Pancreas (tissue), 10 donors: ENCODE results near the gene MRPS30. TPM values are rescaled to one million over a fixed set of nuclear protein-coding genes. Genes with fewer than 3 reads are reported as not detected.

ENCODE experiments used
- ATAC-seq, 4 donors: fragments of 200-7000 bp; cut with Tn5 transposase; one replicate each; pipeline versions ENCODE4 v1.8.0 to v1.9.1; 2020; ENCODE audit warnings: mild to moderate bottlenecking in 4 of 4, moderate library complexity in 4 of 4
- DNase-seq, 6 donors: peaks; one replicate each; pipeline ENCODE4 v3.0.0-alpha.2; 2020
- FAIRE-seq: peaks from 2 replicates; lab custom pipeline; 2012; peaks lifted over from hg19 to GRCh38; lab: Jason Lieb, UNC
- H3K27ac ChIP-seq, 4 donors: fragments of 200-600 bp; sonication (generic); 1 replicate in 3 of 4; 2 replicates in 1 of 4; pipeline versions ENCODE4 v1.5.0 to v1.8.0; 2020
- H3K27me3 ChIP-seq, 4 donors: fragments of 200-600 bp; one replicate each; pipeline ENCODE4 v1.8.0; 2021
- H3K36me3 ChIP-seq, 3 donors: fragments of 200-600 bp; sonication (generic) in 1 of 3; one replicate each; pipeline versions ENCODE4 v1.5.0 to v1.8.0; 2020 to 2021
- H3K4me1 ChIP-seq, 3 donors: fragments of 200-600 bp; one replicate each; pipeline ENCODE4 v1.8.0; 2021
- H3K4me3 ChIP-seq, 4 donors: fragments of 200-600 bp; sonication (generic) in 2 of 4; one replicate each; pipeline versions ENCODE4 v1.5.0 to v1.8.0; 2020 to 2021
- H3K9me3 ChIP-seq, 4 donors: fragments of 200-600 bp; one replicate each; pipeline ENCODE4 v1.8.0; 2021
- WGBS, 2 donors: extraction: QIAGEN DNeasy Blood & Tissue Kit; methylation state at CpG; one replicate each; pipeline ENCODE4 v1.1.7; 2013; 5-methylcytosine and 5-hydroxymethylcytosine counted together
- intact Hi-C, 3 donors: fragments of 100-400 bp; cut with DNase I; formaldehyde crosslinking; loops; one replicate each; pipeline versions ENCODE4 v1.11.1 to v1.14.2; 2022
- polyA plus RNA-seq, 2 donors: library from polyadenylated mRNA; stranded (reverse); fragments of 200-250 nt; gene quantifications; one replicate each; pipeline ENCODE4 v1.2.3, GENCODE V29; 2013
- total RNA-seq, 6 donors: library from RNA; stranded (reverse); fragmentation: NEBNext Ultra II Directional in 4 of 6; extraction: Animal tissue kit (Norgen Biotek cat#: 25700) in 4 of 6; gene quantifications; one replicate each; pipeline versions ENCODE4 v1.2.1 to v1.2.4, GENCODE V29; 2021 to 2023
- TF ChIP-seq, protein P1 (sequence below), 4 donors: fragments of 200-600 bp; sonication (generic) in 3 of 4; IDR thresholded peaks; one replicate each; pipeline versions ENCODE4 v1.5.0 to v1.8.0; 2021; ENCODE audit warnings: antibody characterized with exemption in 4 of 4
- donor health status: healthy with polysubstance abuse.
- donor health status: DM: no; HTN: no; CAD: no; lungs with moderate emphysema.
- donor health status: DM: no; HTN: no; CAD: no.
- donor health status: control.
- donor health status: control.
- donor health status: Bipolar disorder and iron deficiency.
- donor health status: DM: yes; HTN: yes; CAD: no.
- donor health status: DM: no; HTN: no; CAD: no.
- donor health status: DM: no; HTN: no; CAD: no.
- donor health status: DM: yes; HTN: yes; CAD: no.

MRPS30 gene
- total and polyA plus RNA-seq, 8 donors = 9.8 to 24.7 (median 17.1) TPM

GRCh38 chr5:44794371-44794770 lies 14.4 kb upstream of the MRPS30 start:
- 93 to 94% methylated on average over 1 of the region's 1 CpG for WGBS, 2 donors
- FAIRE-seq (no peak), ATAC-seq (no peak), DNase-seq (no peak)
- no peak overlapping the region for H3K4me3 ChIP-seq
- intact Hi-C loops = no loop called here
- TF ChIP-seq, protein P1, sequence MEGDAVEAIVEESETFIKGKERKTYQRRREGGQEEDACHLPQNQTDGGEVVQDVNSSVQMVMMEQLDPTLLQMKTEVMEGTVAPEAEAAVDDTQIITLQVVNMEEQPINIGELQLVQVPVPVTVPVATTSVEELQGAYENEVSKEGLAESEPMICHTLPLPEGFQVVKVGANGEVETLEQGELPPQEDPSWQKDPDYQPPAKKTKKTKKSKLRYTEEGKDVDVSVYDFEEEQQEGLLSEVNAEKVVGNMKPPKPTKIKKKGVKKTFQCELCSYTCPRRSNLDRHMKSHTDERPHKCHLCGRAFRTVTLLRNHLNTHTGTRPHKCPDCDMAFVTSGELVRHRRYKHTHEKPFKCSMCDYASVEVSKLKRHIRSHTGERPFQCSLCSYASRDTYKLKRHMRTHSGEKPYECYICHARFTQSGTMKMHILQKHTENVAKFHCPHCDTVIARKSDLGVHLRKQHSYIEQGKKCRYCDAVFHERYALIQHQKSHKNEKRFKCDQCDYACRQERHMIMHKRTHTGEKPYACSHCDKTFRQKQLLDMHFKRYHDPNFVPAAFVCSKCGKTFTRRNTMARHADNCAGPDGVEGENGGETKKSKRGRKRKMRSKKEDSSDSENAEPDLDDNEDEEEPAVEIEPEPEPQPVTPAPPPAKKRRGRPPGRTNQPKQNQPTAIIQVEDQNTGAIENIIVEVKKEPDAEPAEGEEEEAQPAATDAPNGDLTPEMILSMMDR (IDR thresholded peaks at IDR 0.05) = no peak
- no peaks in the 10 kb centered on the region for H3K4me1 ChIP-seq
- no peaks in the 10 kb centered on the region for H3K27me3 ChIP-seq
- H3K36me3 ChIP-seq = no peaks in the 10 kb centered on the region
- H3K9me3 ChIP-seq = no peaks in the 10 kb centered on the region
- H3K27ac ChIP-seq = no peak overlapping the region

- TF ChIP-seq, protein P1 (IDR thresholded peaks at IDR 0.05) = no peak
- intact Hi-C loops = no loop called here
- WGBS, 2 donors = 88 to 92% methylated on average over 4 of the region's 4 CpGs
- Histone ChIP-seq H3K9me3 (no peaks in the 10 kb centered on the region), H3K4me3 (no peak overlapping the region), H3K36me3 (no peaks in the 10 kb centered on the region), H3K27ac (no peak overlapping the region), H3K27me3 (no peaks in the 10 kb centered on the region), H3K4me1 (no peaks in the 10 kb centered on the region)
- ATAC-seq (no peak), FAIRE-seq (no peak), DNase-seq (no peak)
Observed at GRCh38 chr5:44795496-44795895, 13.3 kb upstream of the MRPS30 start.

DNA sequence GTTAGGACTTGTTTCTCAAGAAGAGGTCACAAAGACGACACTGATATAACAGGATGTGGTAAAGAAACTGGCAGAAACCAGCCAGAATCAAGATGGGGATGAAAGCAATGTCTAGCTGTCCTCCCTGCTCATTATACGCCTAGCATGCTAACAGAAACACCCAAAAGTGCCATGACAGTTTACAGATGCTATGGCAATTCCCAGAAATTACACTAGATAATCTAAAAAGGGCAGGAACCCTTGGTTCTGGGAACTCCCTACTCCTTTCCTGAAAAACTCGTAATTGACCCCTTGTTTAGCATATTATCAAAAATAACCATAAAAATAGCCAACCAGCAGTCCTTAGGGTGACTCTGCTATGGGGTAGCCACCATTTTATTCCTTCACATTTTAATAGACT lies 10.9 kb upstream of the MRPS30 start:
- TF ChIP-seq, protein P1 (IDR thresholded peaks at IDR 0.05) = no peak
- Histone ChIP-seq H3K27me3 (no peaks in the 10 kb centered on the region), H3K36me3 (no peaks in the 10 kb centered on the region), H3K27ac (no peak overlapping the region), H3K4me3 (no peak overlapping the region), H3K9me3 (no peaks in the 10 kb centered on the region), H3K4me1 (no peaks in the 10 kb centered on the region)
- 63 to 74% methylated on average over 3 of the region's 3 CpGs for WGBS, 2 donors
- intact Hi-C loops = no loop called here
- FAIRE-seq (no peak), DNase-seq (no peak), ATAC-seq (no peak)

- no peak for ATAC-seq
- Histone ChIP-seq H3K4me3 (no peak overlapping the region), H3K36me3 (no peaks in the 10 kb centered on the region), H3K27me3 (no peaks in the 10 kb centered on the region), H3K27ac (no peak overlapping the region), H3K4me1 (no peaks in the 10 kb centered on the region), H3K9me3 (no peaks in the 10 kb centered on the region)
- intact Hi-C loops = no loop called here
- DNase-seq = no peak
- no peak for FAIRE-seq
- 89 to 92% methylated on average over 1 of the region's 1 CpG for WGBS, 2 donors
- TF ChIP-seq, protein P1 (IDR thresholded peaks at IDR 0.05) = no peak
Observed at GRCh38 chr5:44801992-44802391, 6.8 kb upstream of the MRPS30 start.

DNA sequence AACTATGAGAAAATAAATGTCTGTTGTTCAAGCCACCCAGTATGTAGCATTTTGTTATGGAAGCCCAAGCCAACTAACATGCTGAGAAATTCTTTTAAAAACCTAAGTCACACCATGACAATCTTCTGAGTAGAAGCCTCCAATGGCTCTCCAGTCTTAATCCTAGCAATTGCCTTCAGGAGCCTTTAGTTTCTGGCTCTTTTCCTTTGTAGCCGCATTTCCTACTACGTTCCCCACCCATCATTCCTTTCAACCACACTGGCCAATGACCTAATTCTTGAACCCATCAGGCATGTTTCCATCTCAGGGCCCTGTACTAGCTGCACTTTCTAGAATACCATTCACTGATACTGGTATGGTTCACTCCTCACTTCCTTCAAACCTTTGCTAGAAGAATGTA lies 2.1 kb upstream of the MRPS30 start:
- intact Hi-C loops = no loop called here
- DNase-seq (no peak), FAIRE-seq (no peak), ATAC-seq (no peak)
- Histone ChIP-seq H3K27me3 (no peaks in the 10 kb centered on the region), H3K36me3 (peaks cover 0 to 3% (median 0%) of the 10 kb centered on the region in 3 donors), H3K4me3 (no peak overlapping the region), H3K27ac (no peak overlapping the region), H3K4me1 (peaks cover 4 to 16% (median 8%) of the 10 kb centered on the region in 3 donors), H3K9me3 (no peaks in the 10 kb centered on the region)
- WGBS, 2 donors = 84 to 89% methylated on average over 2 of the region's 2 CpGs
- TF ChIP-seq, protein P1 (IDR thresholded peaks at IDR 0.05) = no peak
